Sigmoid colon (tissue), 4 donors: Measurements from ENCODE around the gene MBNL1.

Experiments
- CTCF ChIP-seq, 4 experiments: fragments of 450-650 bp in 3 of 4; fragments of 200-600 bp in 1 of 4; IDR thresholded peaks; one replicate each; pipeline ENCODE4 v1.5.1; 2016 to 2019; ENCODE audit warnings: antibody characterized with exemption in 4 of 4, mild to moderate bottlenecking in 3 of 4, moderate library complexity in 2 of 4
- EP300 ChIP-seq, 4 donors: sonication (generic); formaldehyde crosslinking; IDR thresholded peaks; one replicate each; pipeline ENCODE4 v1.6.1; 2017; ENCODE audit warnings: antibody characterized with exemption in 4 of 4

- TF ChIP-seq EP300 (IDR thresholded peaks at IDR 0.05) (no peak), CTCF (IDR thresholded peaks at IDR 0.05) (no peak)
Measured at GRCh38 chr3:152419748-152420147, 151.0 kb downstream of the MBNL1 start.
